MM.1S (cell line): Measurements from ENCODE around the gene RBM47.
"Not testable (repeated sequence)": the region's sequence is repeated elsewhere in the genome, so short reads cannot be mapped to it uniquely, and the experiment has no call there.

Source experiments
- DNase-seq: peaks from one replicate; pipeline ENCODE4 v3.0.0-alpha.2; 2015
- H2AFZ ChIP-seq: fragments of 300-600 bp; sonication (generic); 2 replicates; pipeline ENCODE4 v1.6.0; 2016; ENCODE audit warnings: antibody characterized with exemption, low read length
- H3F3A ChIP-seq: fragments of 300-600 bp; sonication (generic); 2 replicates; pipeline ENCODE4 v1.6.1; 2016; ENCODE audit warnings: mild to moderate bottlenecking, antibody characterized with exemption, low read length, moderate library complexity, mixed read lengths; ENCODE audit not compliant: insufficient read depth
- H3K27ac ChIP-seq: fragments of 300-600 bp; sonication (generic); 2 replicates; pipeline ENCODE4 v1.5.1; 2016; ENCODE audit warnings: mild to moderate bottlenecking, low read length
- H3K27me3 ChIP-seq: fragments of 300-600 bp; sonication (generic); replicated peaks from 2 replicates; pipeline ENCODE4 v1.6.0; 2016; ENCODE audit warnings: low read length; ENCODE audit not compliant: insufficient read depth
- H3K36me3 ChIP-seq: fragments of 300-600 bp; sonication (generic); replicated peaks from 2 replicates; pipeline ENCODE4 v1.6.1; 2016; ENCODE audit warnings: mild to moderate bottlenecking, low read length, mixed read lengths; ENCODE audit not compliant: insufficient read depth
- H3K4me1 ChIP-seq: fragments of 300-600 bp; sonication (generic); 2 replicates; pipeline ENCODE4 v1.6.1; 2016; ENCODE audit warnings: low read length, mixed read lengths
- H3K4me2 ChIP-seq: fragments of 300-600 bp; sonication (generic); 2 replicates; pipeline ENCODE4 v1.6.0; 2016; ENCODE audit warnings: low read depth, low read length
- H3K4me3 ChIP-seq: fragments of 300-600 bp; sonication (generic); 2 replicates; pipeline ENCODE4 v1.5.1; 2016; ENCODE audit warnings: low read length, mixed read lengths
- H3K79me2 ChIP-seq: fragments of 300-600 bp; sonication (generic); 2 replicates; pipeline ENCODE4 v1.6.1; 2016; ENCODE audit warnings: mixed run types, low read length, mixed read lengths
- H3K9ac ChIP-seq: fragments of 300-600 bp; sonication (generic); 2 replicates; pipeline ENCODE4 v1.6.1; 2016; ENCODE audit warnings: low read length, mixed read lengths
- H3K9me2 ChIP-seq: fragments of 300-600 bp; sonication (generic); replicated peaks from 2 replicates; pipeline ENCODE4 v1.6.1; 2016; ENCODE audit warnings: mild to moderate bottlenecking, low read length, mixed read lengths; ENCODE audit not compliant: insufficient read depth
- H3K9me3 ChIP-seq: fragments of 300-600 bp; sonication (generic); replicated peaks from 2 replicates; pipeline ENCODE4 v1.6.1; 2016; ENCODE audit warnings: mild to moderate bottlenecking, low read length, mixed read lengths; ENCODE audit not compliant: insufficient read depth
- H4K20me1 ChIP-seq: fragments of 300-600 bp; sonication (generic); 2 replicates; pipeline ENCODE4 v1.6.1; 2016; ENCODE audit warnings: mild to moderate bottlenecking, low read length, moderate library complexity, mixed read lengths; ENCODE audit not compliant: insufficient read depth
- EZH2 ChIP-seq: fragments of 300-600 bp; sonication (generic); optimal IDR thresholded peaks from 2 replicates; pipeline ENCODE3; 2017; ENCODE audit warnings: low read depth, mild to moderate bottlenecking, antibody characterized with exemption, low read length, mixed read lengths
- EZH2phosphoT487 ChIP-seq: fragments of 300-600 bp; sonication (generic); IDR thresholded peaks from 2 replicates; pipeline ENCODE4 v1.6.1; 2018; ENCODE audit warnings: antibody characterized with exemption, low read length
- TF ChIP-seq, protein P1 (sequence below): fragments of 300-600 bp; sonication (generic); IDR thresholded peaks from 2 replicates; pipeline ENCODE4 v1.5.1; 2016; ENCODE audit warnings: antibody characterized with exemption, low read length, mixed read lengths

Gene RBM47

DNA sequence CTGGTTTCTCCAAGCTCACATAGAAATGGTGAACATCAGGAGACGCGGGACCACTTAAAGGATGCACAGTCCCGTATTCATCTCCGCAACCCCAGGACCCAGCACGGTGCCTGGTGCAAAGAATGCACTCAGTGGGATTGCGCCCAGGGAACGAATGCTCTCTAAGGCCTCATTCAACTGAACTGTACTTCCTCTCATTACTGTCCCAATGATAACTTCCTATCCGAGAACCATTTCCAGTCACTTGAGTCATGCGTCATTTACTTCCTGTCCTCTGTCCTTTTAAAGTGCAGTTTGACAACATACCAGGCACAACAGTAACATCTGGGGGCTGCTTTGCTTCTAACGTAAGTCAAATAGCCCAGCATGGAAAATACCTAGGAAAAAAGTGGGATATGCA is 75.7 kb downstream of the RBM47 start:
- Histone ChIP-seq H3K27ac (no peak overlapping the region), H3K27me3 (no peaks in the 10 kb centered on the region), H3K4me3 (no peak overlapping the region), H3K4me2 (no peak overlapping the region), H2AFZ (no peak overlapping the region), H3K36me3 (no peaks in the 10 kb centered on the region), H3F3A (peaks cover 8% of the 10 kb centered on the region), H3K79me2 (peaks cover 66% of the 10 kb centered on the region), H3K9me2 (no peaks in the 10 kb centered on the region), H3K9ac (no peak overlapping the region), H4K20me1 (no peaks in the 10 kb centered on the region), H3K4me1 (no peaks in the 10 kb centered on the region), H3K9me3 (no peaks in the 10 kb centered on the region)
- TF ChIP-seq, protein P1, sequence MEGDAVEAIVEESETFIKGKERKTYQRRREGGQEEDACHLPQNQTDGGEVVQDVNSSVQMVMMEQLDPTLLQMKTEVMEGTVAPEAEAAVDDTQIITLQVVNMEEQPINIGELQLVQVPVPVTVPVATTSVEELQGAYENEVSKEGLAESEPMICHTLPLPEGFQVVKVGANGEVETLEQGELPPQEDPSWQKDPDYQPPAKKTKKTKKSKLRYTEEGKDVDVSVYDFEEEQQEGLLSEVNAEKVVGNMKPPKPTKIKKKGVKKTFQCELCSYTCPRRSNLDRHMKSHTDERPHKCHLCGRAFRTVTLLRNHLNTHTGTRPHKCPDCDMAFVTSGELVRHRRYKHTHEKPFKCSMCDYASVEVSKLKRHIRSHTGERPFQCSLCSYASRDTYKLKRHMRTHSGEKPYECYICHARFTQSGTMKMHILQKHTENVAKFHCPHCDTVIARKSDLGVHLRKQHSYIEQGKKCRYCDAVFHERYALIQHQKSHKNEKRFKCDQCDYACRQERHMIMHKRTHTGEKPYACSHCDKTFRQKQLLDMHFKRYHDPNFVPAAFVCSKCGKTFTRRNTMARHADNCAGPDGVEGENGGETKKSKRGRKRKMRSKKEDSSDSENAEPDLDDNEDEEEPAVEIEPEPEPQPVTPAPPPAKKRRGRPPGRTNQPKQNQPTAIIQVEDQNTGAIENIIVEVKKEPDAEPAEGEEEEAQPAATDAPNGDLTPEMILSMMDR: no peak
- TF ChIP-seq EZH2phosphoT487 (no peak), EZH2 (no peak)
- no peak for DNase-seq

DNA sequence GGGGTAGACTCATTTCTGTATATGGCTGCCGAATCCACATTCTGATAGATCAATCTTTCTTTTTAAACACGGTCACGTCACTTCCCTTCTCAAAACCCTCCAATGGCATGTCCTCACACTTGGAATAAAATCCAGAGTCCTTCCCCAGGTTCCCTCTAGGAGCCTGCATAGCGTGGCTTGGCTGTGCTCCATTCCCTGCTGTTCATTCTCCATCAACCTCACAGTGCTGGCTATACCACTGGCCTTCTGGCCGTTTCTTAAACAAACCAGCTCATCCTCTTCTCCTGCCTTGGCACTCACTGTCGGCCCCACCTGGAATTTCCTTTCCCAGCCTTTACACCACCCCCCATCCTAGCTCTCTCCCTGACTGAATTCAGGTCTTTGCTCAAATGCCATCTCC is 77.1 kb downstream of the RBM47 start:
- Histone ChIP-seq H4K20me1 (no peaks in the 10 kb centered on the region), H3K9ac (no peak overlapping the region), H3K4me2 (no peak overlapping the region), H3K9me3 (no peaks in the 10 kb centered on the region), H3F3A (peaks cover 8% of the 10 kb centered on the region), H3K4me3 (no peak overlapping the region), H3K27ac (no peak overlapping the region), H3K4me1 (no peaks in the 10 kb centered on the region), H2AFZ (no peak overlapping the region), H3K9me2 (no peaks in the 10 kb centered on the region), H3K36me3 (no peaks in the 10 kb centered on the region), H3K27me3 (no peaks in the 10 kb centered on the region), H3K79me2 (peaks cover 68% of the 10 kb centered on the region)
- DNase-seq: no peak
- TF ChIP-seq, protein P1: no peak
- no peak for TF ChIP-seq EZH2phosphoT487
- no peak for TF ChIP-seq EZH2

DNA sequence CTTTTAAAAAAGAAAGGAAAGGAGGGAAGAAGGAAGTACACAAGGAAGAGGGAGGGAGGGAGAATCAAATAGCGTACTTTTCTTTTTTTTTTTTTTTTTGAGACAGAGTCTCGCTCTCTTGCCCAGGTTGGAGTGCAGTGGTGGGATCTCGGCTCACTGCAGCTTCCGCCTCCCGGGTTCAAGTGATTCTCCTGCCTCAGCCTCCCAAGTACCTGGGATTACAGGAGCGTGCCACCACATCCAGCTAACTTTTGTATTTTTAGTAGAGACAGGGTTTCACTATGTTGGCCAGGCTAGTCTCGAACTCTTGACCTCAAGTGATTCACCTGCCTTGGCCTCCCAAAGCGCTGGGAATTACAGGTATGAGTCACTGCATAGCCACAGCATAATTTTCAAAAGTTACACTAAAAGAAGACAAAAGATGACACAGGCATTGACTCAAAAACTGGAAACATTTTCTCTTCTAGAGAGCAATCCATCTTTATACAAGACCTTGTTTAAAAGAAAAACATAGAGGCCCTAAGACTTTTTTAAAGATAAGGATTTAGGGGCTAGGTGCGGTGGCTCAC is 78.0 kb downstream of the RBM47 start:
- H4K20me1 ChIP-seq, H3K9me2 ChIP-seq, H3F3A ChIP-seq, H3K9me3 ChIP-seq, H3K36me3 ChIP-seq, H3K4me1 ChIP-seq, H2AFZ ChIP-seq, H3K27me3 ChIP-seq: not testable (repeated sequence)
- H3K9ac ChIP-seq: peak overlapping the region; percentile 8; the same call in 1 of the 2 replicates
- peak overlapping the region; percentile 53 for H3K4me2 ChIP-seq
- H3K4me3 ChIP-seq: peak overlapping the region; percentile 40
- H3K27ac ChIP-seq: peak overlapping the region; percentile 37; the same call in 1 of the 2 replicates
- H3K79me2 ChIP-seq: peaks cover 70% of the 10 kb centered on the region
- DNase-seq: peak; percentile 14

DNA sequence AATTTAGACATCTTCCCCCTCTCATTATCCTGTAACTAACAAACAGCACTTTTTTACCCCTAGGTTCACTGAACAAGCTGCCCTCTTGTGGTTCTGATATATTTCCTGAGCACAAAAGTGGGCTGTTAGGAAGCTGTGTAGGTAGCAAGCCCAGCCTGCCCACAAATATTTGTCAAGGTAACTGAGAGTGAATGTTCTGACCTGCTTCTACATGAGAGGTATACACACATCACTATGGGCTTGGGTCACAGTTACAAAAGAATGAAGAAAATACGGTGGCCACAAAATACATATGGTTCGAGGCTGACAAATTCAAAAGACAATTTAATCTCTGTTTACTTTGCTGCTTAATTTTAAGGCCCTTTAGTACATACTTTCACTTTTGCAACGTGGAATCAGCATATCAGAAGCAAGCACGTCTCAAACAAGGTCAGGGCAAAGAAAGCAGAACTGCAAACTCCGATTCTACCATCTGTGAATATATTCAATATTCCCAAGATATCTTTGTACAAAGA is 78.7 kb downstream of the RBM47 start:
- H2AFZ ChIP-seq: no peak overlapping the region
- DNase-seq: peak; percentile 89
- H3K4me2 ChIP-seq: peak overlapping the region; percentile 53
- peak overlapping the region; percentile 40 for H3K4me3 ChIP-seq
- H3K4me1 ChIP-seq: no peaks in the 10 kb centered on the region
- H3K27me3 ChIP-seq: no peaks in the 10 kb centered on the region
- no peaks in the 10 kb centered on the region for H4K20me1 ChIP-seq
- no peaks in the 10 kb centered on the region for H3K36me3 ChIP-seq
- H3K27ac ChIP-seq: peak overlapping the region; percentile 37; the same call in 1 of the 2 replicates
- no peaks in the 10 kb centered on the region for H3K9me2 ChIP-seq
- H3K79me2 ChIP-seq: peaks cover 68% of the 10 kb centered on the region
- H3F3A ChIP-seq: peaks cover 8% of the 10 kb centered on the region
- no peaks in the 10 kb centered on the region for H3K9me3 ChIP-seq
- TF ChIP-seq EZH2: no peak
- TF ChIP-seq, protein P1: peak; percentile 54; the same call in 1 of the 2 replicates
- peak overlapping the region; percentile 8; the same call in 1 of the 2 replicates for H3K9ac ChIP-seq
